Colonic mucosa (tissue), 4 donors: ENCODE results near the gene SMIM14. TPM values are rescaled to one million over a fixed set of nuclear protein-coding genes. Genes with fewer than 3 reads are reported as not detected.

Experiments
- DNase-seq: peaks from one replicate; pipeline ENCODE4 v3.0.0-alpha.2; 2020
- H3K27ac ChIP-seq: fragments of 200-600 bp; one replicate; pipeline ENCODE4 v1.8.0; 2021
- H3K27me3 ChIP-seq: fragments of 200-600 bp; one replicate; pipeline ENCODE4 v1.8.0; 2021
- H3K36me3 ChIP-seq: fragments of 200-600 bp; one replicate; pipeline ENCODE4 v1.8.0; 2021
- H3K4me1 ChIP-seq: fragments of 200-600 bp; one replicate; pipeline ENCODE4 v1.8.0; 2021; ENCODE audit warnings: mild to moderate bottlenecking
- H3K4me3 ChIP-seq: fragments of 200-600 bp; one replicate; pipeline ENCODE4 v1.8.0; 2021
- H3K9ac ChIP-seq, 2 donors: one replicate each; pipeline ENCODE4 v1.7.0; 2013; ENCODE audit warnings: control low read depth in 2 of 2, low read depth in 2 of 2, low read length in 2 of 2
- H3K9me3 ChIP-seq: fragments of 200-600 bp; one replicate; pipeline ENCODE4 v1.8.0; 2021
- CTCF ChIP-seq: fragments of 200-600 bp; IDR thresholded peaks from one replicate; pipeline ENCODE4 v1.8.0; 2022; ENCODE audit warnings: antibody characterized with exemption, mild to moderate bottlenecking
- intact Hi-C: fragments of 100-400 bp; cut with DNase I; formaldehyde crosslinking; loops from one replicate; pipeline ENCODE4 v1.14.1; 2022
- total RNA-seq, 2 donors: library from RNA; stranded (reverse); fragmentation: NEBNext Ultra II Directional in 1 of 2; extraction: Animal tissue kit (Norgen Biotek cat#: 25700) in 1 of 2; gene quantifications; one replicate each; pipeline ENCODE4 v1.2.1, GENCODE V29; 2021
- donor health status: healthy.
- donor health status: DM: no; HTN: no; CAD: no.
- donor health status: DM: no; HTN: no; CAD: no.

SMIM14 gene
- total RNA-seq, 2 donors from 2014 or later = 69.4 to 127 TPM

DNA sequence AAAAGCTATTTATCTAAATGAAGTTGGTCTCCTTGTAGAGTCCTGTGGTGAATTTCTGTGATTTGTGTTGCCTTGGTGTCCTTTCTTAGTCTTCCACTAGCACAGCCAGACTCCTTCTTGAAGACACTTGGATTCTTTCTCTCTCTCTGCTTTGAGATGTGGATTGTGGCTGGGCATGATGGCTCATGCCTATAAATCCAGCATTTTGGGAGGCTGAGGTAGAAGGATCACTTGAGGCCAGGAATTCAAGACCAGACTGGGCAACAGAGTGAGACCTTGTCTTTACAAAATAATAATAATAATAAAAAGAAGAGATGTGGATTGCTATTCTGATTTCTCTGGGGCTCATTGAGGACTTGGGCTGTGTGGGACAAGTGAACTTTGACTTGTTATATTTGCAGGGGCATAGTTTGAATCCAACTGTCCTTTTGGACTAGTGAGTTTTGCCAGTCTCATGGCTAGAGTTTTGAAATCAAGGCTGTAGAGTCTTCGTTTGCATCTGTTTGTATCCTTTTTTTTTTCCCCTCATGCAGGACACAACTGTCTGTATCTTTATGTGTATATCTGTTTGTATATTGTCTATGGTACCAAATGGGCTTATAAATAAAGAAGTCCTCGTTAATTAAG, 11.1 kb upstream of the SMIM14 start:
- TF ChIP-seq CTCF = no peak
- no peaks in the 10 kb centered on the region for H3K4me1 ChIP-seq
- DNase-seq = no peak
- H3K36me3 ChIP-seq = no peaks in the 10 kb centered on the region
- no peak overlapping the region for H3K4me3 ChIP-seq
- H3K9me3 ChIP-seq = no peaks in the 10 kb centered on the region
- H3K27me3 ChIP-seq = no peaks in the 10 kb centered on the region
- no peak overlapping the region for H3K27ac ChIP-seq
- intact Hi-C loops = no loop called here
- H3K9ac ChIP-seq = no peak overlapping the region

DNA sequence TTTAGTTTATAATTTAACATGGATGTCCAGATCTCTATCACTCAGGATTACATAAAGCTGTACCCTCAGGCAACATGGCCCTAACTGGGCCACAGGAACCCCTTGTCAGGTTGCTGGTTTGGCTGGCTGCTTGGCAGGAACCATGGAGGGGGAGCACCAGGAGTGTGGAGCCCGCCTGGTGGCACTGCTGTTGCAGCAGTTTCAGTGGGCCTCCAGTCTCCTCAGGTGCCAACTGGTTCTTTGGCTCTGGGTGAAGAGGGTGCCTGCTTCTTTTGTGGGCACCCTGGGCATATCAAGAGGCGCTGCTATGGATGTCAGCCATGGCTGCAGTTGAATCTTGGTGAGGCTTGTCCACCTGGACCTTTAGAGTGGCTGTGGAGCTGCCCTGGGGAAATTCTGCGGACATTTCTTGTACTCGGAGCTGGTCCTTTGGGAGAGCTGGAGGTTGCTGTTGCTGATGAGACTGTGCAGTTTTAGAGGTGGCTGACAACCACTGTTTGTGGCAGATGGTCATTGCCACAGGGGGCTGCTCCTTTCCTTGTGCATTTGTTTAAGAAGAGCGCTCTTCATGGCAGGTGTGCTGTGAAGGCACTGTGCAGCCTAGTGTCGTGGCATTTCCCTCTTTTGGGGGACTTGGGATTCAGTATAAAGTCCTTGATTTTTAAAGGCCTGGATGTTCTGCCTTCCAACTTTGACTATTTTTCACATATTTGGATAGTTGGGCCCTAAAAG, 10.3 kb upstream of the SMIM14 start:
- Histone ChIP-seq H3K27ac (no peak overlapping the region), H3K36me3 (no peaks in the 10 kb centered on the region), H3K4me3 (no peak overlapping the region), H3K9ac (no peak overlapping the region), H3K9me3 (no peaks in the 10 kb centered on the region), H3K4me1 (no peaks in the 10 kb centered on the region), H3K27me3 (no peaks in the 10 kb centered on the region)
- DNase-seq = no peak
- TF ChIP-seq CTCF = no peak
- intact Hi-C loops = no loop called here

- H3K27me3 ChIP-seq = no peaks in the 10 kb centered on the region
- H3K4me1 ChIP-seq = no peaks in the 10 kb centered on the region
- no peaks in the 10 kb centered on the region for H3K9me3 ChIP-seq
- H3K9ac ChIP-seq = no peak overlapping the region
- no peak for TF ChIP-seq CTCF
- intact Hi-C loops = no loop called here
- H3K4me3 ChIP-seq = no peak overlapping the region
- H3K27ac ChIP-seq = no peak overlapping the region
- DNase-seq = no peak
- H3K36me3 ChIP-seq = no peaks in the 10 kb centered on the region
Measured at GRCh38 chr4:39648213-39648612, 9.5 kb upstream of the SMIM14 start.

GRCh38 chr4:39642885-39643552, 4.4 kb upstream of the SMIM14 start:
- Histone ChIP-seq H3K27ac (no peak overlapping the region), H3K4me1 (peaks cover 5% of the 10 kb centered on the region), H3K4me3 (no peak overlapping the region), H3K9me3 (no peaks in the 10 kb centered on the region), H3K27me3 (no peaks in the 10 kb centered on the region), H3K36me3 (no peaks in the 10 kb centered on the region), H3K9ac (no peak overlapping the region)
- TF ChIP-seq CTCF = no peak
- intact Hi-C loops = no loop called here
- DNase-seq = no peak

DNA sequence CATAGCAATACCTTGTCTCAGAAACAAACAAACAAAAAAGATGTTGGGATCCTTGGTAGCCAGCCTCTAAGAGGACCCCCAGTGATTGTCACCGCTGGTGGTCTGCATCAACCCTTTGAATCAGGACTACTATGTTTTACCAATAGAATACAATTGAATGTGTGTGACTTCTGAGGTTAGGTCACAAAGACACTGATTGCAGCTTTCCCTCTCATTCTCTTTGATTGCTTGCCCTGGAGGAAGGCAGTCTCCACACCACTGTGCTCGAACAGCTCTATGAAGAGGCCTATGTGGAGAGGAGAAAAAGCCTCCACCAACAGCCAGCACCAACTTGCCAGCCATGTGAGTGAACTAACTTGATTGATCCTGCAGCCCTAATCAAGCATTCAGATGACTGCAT, 2.8 kb upstream of the SMIM14 start:
- intact Hi-C loops = no loop called here
- no peak overlapping the region for H3K9ac ChIP-seq
- no peak for TF ChIP-seq CTCF
- H3K4me1 ChIP-seq = peaks cover 5% of the 10 kb centered on the region
- no peak overlapping the region for H3K27ac ChIP-seq
- H3K36me3 ChIP-seq = no peaks in the 10 kb centered on the region
- H3K9me3 ChIP-seq = no peaks in the 10 kb centered on the region
- DNase-seq = no peak
- no peak overlapping the region for H3K4me3 ChIP-seq
- H3K27me3 ChIP-seq = no peaks in the 10 kb centered on the region
